H1 (cell line): ENCODE results near the gene MMS19. TPM values are rescaled to one million over a fixed set of nuclear protein-coding genes. Genes with fewer than 3 reads are reported as not detected.

Source experiments
- CTCF ChIA-PET: fragments of 300-600 bp; sonication (Branson Sonifier 250); formaldehyde crosslinking; loops from one replicate; lab custom pipeline; 2021; ENCODE audit not compliant: partially characterized antibody; lab: Charles Lee
- POLR2A ChIA-PET: fragments of 300-600 bp; sonication (Branson Sonifier 250); formaldehyde crosslinking; loops from one replicate; lab custom pipeline; 2021; ENCODE audit warnings: inconsistent platforms; ENCODE audit not compliant: partially characterized antibody; lab: Charles Lee
- DNase-seq, 2 experiments: peaks; one replicate each; pipeline versions ENCODE4 v3.0.0 to v3.0.0-alpha.2; 2010 to 2022; ENCODE audit warnings: low spot score in 2 of 2, low read depth in 1 of 2, mixed read lengths in 1 of 2
- FAIRE-seq: peaks from 2 replicates; lab custom pipeline; 2011; peaks lifted over from hg19 to GRCh38; lab: Jason Lieb, UNC
- H2AFZ ChIP-seq: 2 replicates; pipeline ENCODE4 v1.8.1; 2012; ENCODE audit warnings: low read length, inconsistent platforms
- H2AK5ac ChIP-seq: 2 replicates; pipeline ENCODE4 v1.6.1; 2013; ENCODE audit warnings: low read depth, low read length
- H2BK120ac ChIP-seq: replicated peaks from 2 replicates; pipeline ENCODE3; 2013; ENCODE audit warnings: low read depth, low read length, inconsistent platforms
- H2BK12ac ChIP-seq: 2 replicates; pipeline ENCODE4 v1.6.1; 2013; ENCODE audit warnings: low read depth, low read length
- H2BK15ac ChIP-seq: 2 replicates; pipeline ENCODE4 v1.6.1; 2013; ENCODE audit warnings: low read length
- H2BK20ac ChIP-seq: 2 replicates; pipeline ENCODE4 v1.6.1; 2013; ENCODE audit warnings: low read length
- H2BK5ac ChIP-seq: 2 replicates; pipeline ENCODE4 v1.6.1; 2013; ENCODE audit warnings: low read depth, low read length
- H3K14ac ChIP-seq: 2 replicates; pipeline ENCODE4 v1.6.1; 2013; ENCODE audit warnings: inconsistent platforms; ENCODE audit not compliant: insufficient read length
- H3K18ac ChIP-seq: 2 replicates; pipeline ENCODE4 v1.6.1; 2013; ENCODE audit warnings: low read length; ENCODE audit errors: extremely low read depth
- H3K23ac ChIP-seq: 2 replicates; pipeline ENCODE4 v1.6.1; 2013; ENCODE audit warnings: inconsistent platforms; ENCODE audit not compliant: insufficient read length
- H3K23me2 ChIP-seq: 2 replicates; pipeline ENCODE4 v1.6.1; 2013; ENCODE audit warnings: low read depth, low read length
- H3K27ac ChIP-seq: 2 replicates; pipeline ENCODE4 v1.6.1; 2011; ENCODE audit warnings: low read depth, low read length, inconsistent platforms
- H3K27me3 ChIP-seq, 4 experiments: replicated peaks in 1 of 4; 1 replicate in 1 of 4; 2 replicates in 3 of 4; pipeline versions ENCODE4 v1.6.1 to v1.8.1; 2011 to 2013; ENCODE audit warnings: low read length in 3 of 4, mild to moderate bottlenecking in 3 of 4, inconsistent platforms in 2 of 4, mixed read lengths in 2 of 4, moderate library complexity in 1 of 4; ENCODE audit not compliant: control insufficient read depth in 3 of 4, insufficient read depth in 3 of 4; ENCODE audit errors: extremely low read depth in 1 of 4
- H3K36me3 ChIP-seq, 4 experiments: 2 replicates each; pipeline versions ENCODE4 v1.6.1 to v1.8.1; 2011 to 2013; ENCODE audit warnings: mild to moderate bottlenecking in 4 of 4, low read length in 3 of 4, moderate library complexity in 2 of 4, control low read depth in 1 of 4, inconsistent platforms in 1 of 4; ENCODE audit not compliant: insufficient read depth in 4 of 4, control insufficient read depth in 2 of 4
- H3K4ac ChIP-seq: replicated peaks from 2 replicates; pipeline ENCODE3; 2013; ENCODE audit warnings: low read length, low read depth, mixed read lengths, inconsistent platforms; ENCODE audit not compliant: insufficient read length
- H3K4me1 ChIP-seq, 4 experiments: replicated peaks in 1 of 4; 1 replicate in 1 of 4; 2 replicates in 3 of 4; pipeline versions ENCODE4 v1.6.1 to v1.8.1; 2011 to 2013; ENCODE audit warnings: low read length in 3 of 4, inconsistent platforms in 2 of 4, mixed read lengths in 1 of 4; ENCODE audit not compliant: insufficient read depth in 4 of 4, control insufficient read depth in 3 of 4
- H3K4me2 ChIP-seq, 2 experiments: 2 replicates each; pipeline versions ENCODE4 v1.6.1 to v1.8.1; 2011 to 2013; ENCODE audit warnings: low read depth in 2 of 2, low read length in 2 of 2, control low read depth in 1 of 2, inconsistent platforms in 1 of 2, mild to moderate bottlenecking in 1 of 2; ENCODE audit not compliant: insufficient read depth in 1 of 2
- H3K4me3 ChIP-seq, 4 experiments: fragments of 200-600, 300-600 bp in 1 of 4; sonication (generic), shearing (Covaris generic), sonication (Bioruptor Twin) in 1 of 4; 2 replicates each; pipeline versions ENCODE4 v1.5.1 to v1.8.1; 2011 to 2016; ENCODE audit warnings: low read length in 4 of 4, low read depth in 3 of 4, control low read depth in 2 of 4, inconsistent platforms in 2 of 4, mild to moderate bottlenecking in 2 of 4, mixed read lengths in 1 of 4, moderate library complexity in 1 of 4; ENCODE audit not compliant: insufficient read depth in 2 of 4; ENCODE audit errors: extremely low read depth in 1 of 4
- H3K56ac ChIP-seq: replicated peaks from 2 replicates; pipeline ENCODE3; 2013; ENCODE audit warnings: low read depth, mild to moderate bottlenecking, mixed read lengths, low read length, inconsistent platforms; ENCODE audit not compliant: insufficient read length
- H3K79me1 ChIP-seq: 2 replicates; pipeline ENCODE4 v1.6.1; 2013; ENCODE audit warnings: low read depth, low read length, control low read depth
- H3K79me2 ChIP-seq, 2 experiments: 2 replicates each; pipeline versions ENCODE4 v1.6.1 to v1.8.1; 2012 to 2013; ENCODE audit warnings: low read length in 2 of 2, mild to moderate bottlenecking in 2 of 2, inconsistent platforms in 1 of 2; ENCODE audit not compliant: insufficient read depth in 2 of 2, control insufficient read depth in 1 of 2
- H3K9ac ChIP-seq, 4 experiments: replicated peaks in 1 of 4; 1 replicate in 1 of 4; 2 replicates in 3 of 4; pipeline versions ENCODE4 v1.6.1 to v1.8.1; 2011 to 2013; ENCODE audit warnings: low read depth in 3 of 4, low read length in 3 of 4, control low read depth in 2 of 4, mild to moderate bottlenecking in 2 of 4, moderate library complexity in 2 of 4, inconsistent platforms in 1 of 4; ENCODE audit errors: extremely low read depth in 1 of 4
- H3K9me3 ChIP-seq, 2 experiments: 2 replicates each; pipeline versions ENCODE4 v1.6.1 to v1.8.1; 2012 to 2013; ENCODE audit warnings: mild to moderate bottlenecking in 2 of 2, moderate library complexity in 2 of 2, control low read depth in 1 of 2, inconsistent platforms in 1 of 2, low read depth in 1 of 2, low read length in 1 of 2, mixed read lengths in 1 of 2; ENCODE audit not compliant: insufficient read depth in 2 of 2
- H4K20me1 ChIP-seq, 2 experiments: replicated peaks in 1 of 2; 2 replicates each; pipeline versions ENCODE3 to v1.8.1; 2011 to 2013; ENCODE audit warnings: inconsistent platforms in 2 of 2, low read length in 2 of 2, mild to moderate bottlenecking in 1 of 2; ENCODE audit not compliant: insufficient read depth in 2 of 2, control insufficient read depth in 1 of 2
- H4K5ac ChIP-seq: 2 replicates; pipeline ENCODE4 v1.6.1; 2013; ENCODE audit warnings: low read length, low read depth, mixed read lengths, inconsistent platforms; ENCODE audit not compliant: insufficient read length
- H4K8ac ChIP-seq: 2 replicates; pipeline ENCODE4 v1.8.0; 2013; ENCODE audit warnings: mild to moderate bottlenecking, moderate library complexity, low read length, inconsistent platforms; ENCODE audit not compliant: insufficient read depth; ENCODE audit errors: extremely low read depth
- H4K91ac ChIP-seq: replicated peaks from 2 replicates; pipeline ENCODE3; 2013; ENCODE audit warnings: low read length, mixed read lengths, inconsistent platforms; ENCODE audit not compliant: insufficient read length
- BCL11A ChIP-seq, 2 experiments: IDR thresholded peaks; one replicate each; pipeline ENCODE4 v1.6.1; 2011; ENCODE audit warnings: low read depth in 2 of 2, low read length in 2 of 2, mild to moderate bottlenecking in 2 of 2
- CBX5 ChIP-seq: fragments of 300-800, 300-1000 bp; sonication (generic); IDR thresholded peaks from 2 replicates; pipeline ENCODE4 v1.7.1; 2016; ENCODE audit warnings: antibody characterized with exemption, low read length, low read depth
- EP300 ChIP-seq, 2 experiments: IDR thresholded peaks; 1 replicate in 1 of 2; 2 replicates in 1 of 2; pipeline ENCODE4 v1.6.1; 2011 to 2012; ENCODE audit warnings: low read depth in 2 of 2, low read length in 2 of 2, mild to moderate bottlenecking in 2 of 2, borderline replicate concordance in 1 of 2, inconsistent platforms in 1 of 2, moderate library complexity in 1 of 2
- NANOG ChIP-seq: IDR thresholded peaks from 2 replicates; pipeline ENCODE4 v1.6.1; 2011; ENCODE audit warnings: low read length, low read depth, mild to moderate bottlenecking, inconsistent platforms; ENCODE audit not compliant: insufficient read depth, poor library complexity, severe bottlenecking
- RFX5 ChIP-seq: IDR thresholded peaks from 2 replicates; pipeline ENCODE4 v1.6.1; 2011; ENCODE audit warnings: low read depth, low read length, improper control_type of control experiment, borderline replicate concordance
- SAP30 ChIP-seq: fragments of 300-600 bp; sonication (generic); IDR thresholded peaks from 2 replicates; pipeline ENCODE4 v1.7.1; 2012; ENCODE audit warnings: low read length, moderate library complexity, mild to moderate bottlenecking, inconsistent platforms; ENCODE audit not compliant: insufficient read depth, insufficient replicate concordance
- SIRT6 ChIP-seq: IDR thresholded peaks from one replicate; pipeline ENCODE4 v1.7.1; 2012; ENCODE audit warnings: low read length, inconsistent platforms
- SIX5 ChIP-seq: IDR thresholded peaks from 2 replicates; pipeline ENCODE4 v1.6.1; 2011; ENCODE audit warnings: mild to moderate bottlenecking, low read depth, low read length
- SP1 ChIP-seq: IDR thresholded peaks from 2 replicates; pipeline ENCODE4 v1.6.1; 2011; ENCODE audit warnings: low read depth, low read length
- TAF1 ChIP-seq: IDR thresholded peaks from 2 replicates; pipeline ENCODE4 v1.6.1; 2011; ENCODE audit warnings: mild to moderate bottlenecking, low read depth, low read length
- TCF12 ChIP-seq: IDR thresholded peaks from 2 replicates; pipeline ENCODE4 v1.6.1; 2011; ENCODE audit warnings: low read depth, mild to moderate bottlenecking, low read length
- TEAD4 ChIP-seq: IDR thresholded peaks from 2 replicates; pipeline ENCODE4 v1.6.1; 2012; ENCODE audit warnings: low read depth, low read length, inconsistent platforms, mixed read lengths
- YY1 ChIP-seq: IDR thresholded peaks from 2 replicates; pipeline ENCODE4 v1.6.1; 2011; ENCODE audit warnings: low read depth, mild to moderate bottlenecking, low read length
- WGBS, 2 experiments: shearing (Covaris generic) in 1 of 2; methylation state at CpG; one replicate each; pipeline versions ENCODE4 v1.1.6 to v1.1.7; 2013 to 2015; ENCODE audit warnings: low lambda C conversion rate in 2 of 2, mixed read lengths in 2 of 2, inconsistent platforms in 1 of 2, low coverage in 1 of 2, missing lambda C conversion rate in 1 of 2; ENCODE audit not compliant: insufficient replicate concordance in 2 of 2, insufficient coverage in 1 of 2, insufficient read length in 1 of 2; ENCODE audit errors: extremely low coverage in 1 of 2, missing lambda C conversion rate in 1 of 2; 5-methylcytosine and 5-hydroxymethylcytosine counted together
- polyA plus RNA-seq, 7 experiments: library from polyadenylated mRNA; depleted of rRNA in 3 of 7; stranded (reverse) in 5 of 7; unstranded in 2 of 7; fragments of >200 nt in 5 of 7; fragments of 200-250 nt in 2 of 7; gene quantifications; 1 replicate in 5 of 7; 2 replicates in 1 of 7; 4 replicates in 1 of 7; pipeline versions ENCODE4 v1.2.1 to v1.2.3, GENCODE V29; 2011 to 2013; ENCODE audit warnings: missing spikeins in 2 of 7, mixed read lengths in 2 of 7
- total RNA-seq: library from RNA; stranded (reverse); fragmentation: NEBNext Ultra II Directional; extraction: Animal tissue kit (Norgen Biotek cat#: 25700); gene quantifications from 2 replicates; pipeline ENCODE4 v1.2.1, GENCODE V29; 2021

MMS19 gene
- total and polyA plus RNA-seq, 2 of the 8 experiments (the other 6 are each of a cell fraction or from before 2014, with no cell fraction given): 130 to 221 TPM

- ChIA-PET POLR2A (interaction anchor here (0.5 to 10.5 kb wide), 22 partner anchors 9 to 355 kb away, joined by 3 to 185 read pairs (median 4); partner anchors contain the start of genes EXOSC1, RRP12 and ZDHHC16), CTCF (interaction anchor here (0.6 to 1.5 kb wide), 3 partner anchors 16 to 188 kb away, joined by 3 to 12 read pairs (median 7); no protein-coding TSS in a partner anchor)
- no peak overlapping the region for H4K91ac ChIP-seq
- H2AK5ac ChIP-seq: peak overlapping the region; percentile 94; the same call in 1 of the 2 replicates
- peaks cover 12% of the 10 kb centered on the region for H3K23me2 ChIP-seq
- peak overlapping the region; percentile 93 for H3K4ac ChIP-seq
- H2BK15ac ChIP-seq: no peak overlapping the region
- peak overlapping the region; percentile 17; the same call in 1 of the 2 replicates for H3K18ac ChIP-seq
- peak; percentile 65 to 73 for DNase-seq
- peak overlapping the region; percentile 80 to 98 (median 86) for H3K9ac ChIP-seq
- peaks cover 3 to 6% (median 4%) of the 10 kb centered on the region in 4 experiments; a peak in 6 of 7 replicates for H3K4me1 ChIP-seq
- H3K23ac ChIP-seq: no peak overlapping the region
- peaks cover 16 to 51% (median 34%) of the 10 kb centered on the region in 4 experiments for H3K36me3 ChIP-seq
- peak overlapping the region; percentile 34 for H4K5ac ChIP-seq
- H3K27ac ChIP-seq: peak overlapping the region; percentile 87
- H3K79me1 ChIP-seq: no peaks in the 10 kb centered on the region
- H4K20me1 ChIP-seq: peaks cover 8 to 9% of the 10 kb centered on the region in 2 experiments
- H3K56ac ChIP-seq: peak overlapping the region; percentile 91
- H3K9me3 ChIP-seq: no peaks in the 10 kb centered on the region
- no peak overlapping the region for H2BK120ac ChIP-seq
- H4K8ac ChIP-seq: no peak overlapping the region; the same call in 1 of the 2 replicates
- peak overlapping the region; percentile 87 to 95 for H3K4me2 ChIP-seq
- no peak overlapping the region for H2BK20ac ChIP-seq
- peaks cover 21 to 39% of the 10 kb centered on the region in 2 experiments for H3K79me2 ChIP-seq
- WGBS, 2 experiments: 9% methylated on average over 9 of the region's 9 CpGs; no CpG with 5 or more reads in 1 of the 2 experiments
- FAIRE-seq: no peak
- no peaks in the 10 kb centered on the region for H3K27me3 ChIP-seq
- no peak overlapping the region for H2AFZ ChIP-seq
- no peak overlapping the region for H3K14ac ChIP-seq
- H2BK5ac ChIP-seq: peak overlapping the region; percentile 93
- H2BK12ac ChIP-seq: peak overlapping the region; percentile 91
- peak overlapping the region; percentile 69 to 100 (median 93) for H3K4me3 ChIP-seq
- no peak for TF ChIP-seq RFX5
- peak; percentile 82 for TF ChIP-seq TAF1
- TF ChIP-seq SP1: 0 out of 2 replicates have a peak, but pooled peaks have one; percentile 17
- peak; percentile 76; the same call in 1 of the 2 replicates for TF ChIP-seq YY1
- TF ChIP-seq SIRT6: no peak
- TF ChIP-seq BCL11A (IDR thresholded peaks at IDR 0.05; ENCODE audit: low read depth in 2 of 2, low read length in 2 of 2): no peak
- peak; percentile 89 for TF ChIP-seq TEAD4
- TF ChIP-seq NANOG: no peak
- TF ChIP-seq SIX5: no peak
- no peak for TF ChIP-seq CBX5
- no peak for TF ChIP-seq TCF12
- TF ChIP-seq EP300 (IDR thresholded peaks at IDR 0.05; ENCODE audit: borderline replicate concordance in 1 of 2, low read depth in 2 of 2, low read length in 2 of 2): no peak
- TF ChIP-seq SAP30: no peak
Observed at GRCh38 chr10:97427571-97428179, 70.5 kb downstream of the MMS19 start.
